ENCODE data around the gene XCR1.
A peak's percentile ranks its signal among the peaks of the same experiment; 100 is the strongest.
"Not testable (repeated sequence)": the region's sequence is repeated elsewhere in the genome, so short reads cannot be mapped to it uniquely, and the experiment has no call there.

XCR1 gene

DNA sequence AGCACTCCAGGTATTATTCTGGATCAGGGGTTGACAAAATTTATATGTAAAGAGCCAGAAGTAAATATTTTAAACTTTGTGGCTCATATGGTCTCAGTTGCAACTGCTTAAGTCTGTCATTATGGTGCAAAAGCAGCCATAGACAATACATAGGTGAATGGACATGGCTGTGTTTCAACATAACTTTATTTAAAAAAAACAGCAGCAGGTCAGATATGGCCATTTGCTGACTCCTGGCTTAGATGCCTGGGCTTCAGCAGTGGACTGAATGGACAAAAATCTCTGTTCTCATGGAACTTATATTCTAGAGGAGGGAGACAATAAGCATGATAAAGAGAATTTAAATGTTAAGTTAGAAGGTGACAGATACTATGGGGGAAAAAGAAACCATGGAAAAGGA is 20.0 kb downstream of the XCR1 start:
- DNase-seq (ENCODE audit: low read depth in 1 of 2, low spot score in 1 of 2), result no peak

DNA sequence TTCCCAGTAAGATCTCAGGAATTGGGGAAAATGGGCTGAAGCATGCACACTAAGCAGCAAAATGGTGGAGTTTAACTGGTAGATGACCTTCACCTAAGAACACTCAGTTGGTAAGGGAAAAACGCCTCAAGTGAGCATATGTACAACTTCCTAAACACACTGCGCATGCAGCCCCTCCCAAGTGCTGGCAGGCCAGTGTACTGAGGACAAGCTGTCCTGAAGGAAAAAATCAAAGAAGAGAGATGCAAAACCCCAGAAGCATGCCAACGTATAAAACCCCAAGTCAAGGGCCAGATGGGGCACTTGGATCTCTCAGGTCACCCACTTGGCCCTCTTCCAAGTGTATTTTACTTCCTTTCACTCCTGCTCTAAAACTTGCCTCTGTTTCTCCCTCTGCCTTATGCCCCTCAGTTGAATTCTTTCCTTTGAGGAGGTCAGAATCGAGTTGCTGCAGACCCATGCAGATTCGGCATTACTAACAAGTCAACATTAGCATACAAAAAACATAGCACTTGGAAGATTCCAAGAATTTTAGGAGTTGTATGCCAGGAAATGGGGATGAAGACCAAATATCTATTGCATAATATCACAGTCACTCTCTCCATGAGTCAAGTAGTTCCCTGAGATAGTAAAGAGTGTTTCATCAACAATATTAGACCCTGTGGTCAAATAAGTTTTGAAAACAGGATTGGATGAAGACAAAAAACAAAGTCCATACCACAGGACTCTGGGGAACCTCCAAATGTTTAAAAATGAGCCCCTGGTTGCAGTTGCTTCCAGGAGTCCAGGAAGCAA is 20.8 kb downstream of the XCR1 start:
- no peak for DNase-seq (ENCODE audit: low read depth in 1 of 2, low spot score in 1 of 2)

DNA sequence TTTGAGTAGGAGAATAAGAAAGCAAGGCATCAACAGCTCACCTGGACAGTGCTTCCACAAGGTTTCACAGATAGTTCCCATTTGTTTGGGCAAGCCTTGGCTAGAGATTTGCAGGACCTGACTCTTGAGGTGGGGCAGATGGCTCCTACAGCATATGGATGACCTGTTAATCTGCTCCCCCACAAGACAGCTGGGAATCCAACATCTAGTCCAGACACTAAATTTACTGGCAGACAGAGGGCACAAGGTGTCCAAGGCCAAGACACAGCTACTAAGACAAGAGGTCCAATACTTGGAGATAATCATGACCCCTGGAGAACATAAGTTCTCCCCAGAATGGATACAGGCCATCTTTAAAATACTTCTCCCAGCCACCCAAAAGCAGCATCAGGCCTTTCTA is 23.6 kb downstream of the XCR1 start:
- not testable (repeated sequence) for DNase-seq (ENCODE audit: low read depth in 1 of 2, low spot score in 1 of 2)

DNA sequence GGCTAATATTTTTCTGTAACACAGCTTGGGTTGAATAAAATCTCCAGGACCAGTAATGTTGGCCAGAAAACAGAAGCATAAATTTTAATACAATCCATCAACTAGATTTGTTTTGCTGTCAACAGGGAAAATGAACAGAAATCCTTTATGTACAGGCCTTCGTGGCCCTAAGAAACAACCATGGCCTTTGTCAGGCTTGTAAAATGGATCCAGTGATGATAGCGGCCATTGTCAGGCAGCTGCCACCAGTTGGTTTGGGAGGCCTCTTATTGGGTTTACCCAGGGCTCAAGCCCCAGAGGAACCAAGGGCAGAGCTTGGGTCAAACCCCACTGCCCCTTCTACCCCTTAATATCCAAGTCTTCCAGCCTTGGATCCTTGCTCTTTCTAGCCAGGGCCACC is 26.1 kb downstream of the XCR1 start:
- no peak for DNase-seq (ENCODE audit: low read depth in 1 of 2, low spot score in 1 of 2)

DNA sequence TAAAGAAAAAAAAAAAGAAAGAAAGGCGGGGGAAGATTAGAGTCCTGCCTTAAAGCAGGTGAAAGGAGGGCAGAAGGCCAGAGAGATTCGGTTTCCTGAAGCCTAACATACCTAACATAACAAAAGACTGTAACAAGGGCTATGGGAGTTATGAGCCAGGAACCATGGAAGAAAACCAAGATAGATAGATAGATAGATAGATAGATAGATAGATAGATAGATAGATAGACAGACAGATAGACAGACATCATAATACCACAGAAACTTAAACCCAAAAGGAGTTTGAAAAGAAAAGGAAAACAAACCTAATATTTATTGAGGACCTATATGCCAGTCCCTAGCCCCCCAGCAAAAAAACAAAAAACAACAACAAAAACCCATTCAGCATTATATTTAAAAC is 29.3 kb downstream of the XCR1 start:
- DNase-seq (ENCODE audit: low read depth in 1 of 2, low spot score in 1 of 2), result no peak

DNA sequence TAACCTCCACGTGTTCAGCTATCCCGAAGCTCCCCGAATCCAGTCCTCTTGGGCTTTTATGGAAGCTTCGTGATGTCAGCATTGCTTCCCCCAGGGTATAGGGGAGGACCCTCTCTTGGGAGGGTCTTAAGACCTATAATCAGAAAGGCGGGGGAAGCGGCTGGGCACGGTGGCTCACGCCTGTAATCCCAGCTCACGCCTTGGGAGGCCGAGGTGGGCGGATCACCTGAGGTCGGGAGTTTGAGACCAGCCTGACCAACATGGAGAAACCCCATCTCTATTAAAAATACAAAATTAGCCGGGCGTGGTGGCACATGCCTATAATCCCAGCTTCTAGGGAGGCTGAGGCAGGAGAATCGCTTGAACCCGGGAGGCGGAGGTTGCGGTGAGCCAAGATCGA is 29.8 kb downstream of the XCR1 start:
- DNase-seq (ENCODE audit: low read depth in 1 of 2, low spot score in 1 of 2), result not testable (repeated sequence)

DNA sequence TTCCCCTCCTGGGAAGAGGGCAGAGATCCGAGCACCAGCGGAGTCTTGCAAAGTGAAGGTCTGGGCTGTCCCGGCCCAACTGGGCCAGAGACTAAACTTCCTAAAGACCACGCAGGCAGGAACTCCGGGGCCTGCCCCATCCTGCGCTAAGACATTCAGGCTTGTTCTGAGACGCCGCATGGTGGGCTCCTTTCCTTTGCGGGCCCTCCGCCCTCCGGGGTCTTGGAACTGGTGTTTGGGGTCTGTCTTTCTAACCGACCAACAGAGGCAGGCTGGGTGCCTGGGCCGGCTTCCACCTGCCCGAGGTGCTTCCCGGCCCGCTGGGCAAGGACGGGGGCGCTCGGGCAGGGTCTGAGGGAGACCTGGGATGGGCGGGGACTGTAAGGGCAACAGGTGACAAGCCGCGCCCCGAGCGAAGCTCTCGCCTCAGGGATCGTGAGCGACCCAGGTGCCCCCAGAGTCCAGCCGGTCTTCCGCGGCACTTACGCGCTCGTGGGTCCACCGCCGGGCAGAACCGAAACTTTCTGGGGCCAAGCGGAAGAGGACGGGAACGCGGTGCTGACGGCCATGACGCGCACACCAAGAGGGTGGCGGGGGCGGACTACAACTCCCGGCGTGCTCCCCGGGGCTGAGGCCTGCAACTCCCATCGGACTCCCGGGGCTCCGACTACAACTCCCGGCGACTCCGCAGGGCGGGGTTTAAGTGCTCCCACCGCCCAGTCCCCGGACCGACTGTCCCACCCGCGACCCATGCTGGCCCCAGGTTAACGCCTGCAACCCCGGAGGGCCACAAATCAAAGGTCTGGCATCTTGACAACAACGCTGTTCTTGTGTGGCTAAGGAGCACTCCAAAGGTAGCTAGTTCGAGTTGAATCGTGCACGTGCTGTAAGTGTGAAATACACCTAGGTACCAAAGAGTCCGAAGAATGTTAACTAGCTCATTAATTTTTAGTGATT is 31.8 kb downstream of the XCR1 start, which contains the start of gene FYCO1:
FYCO1 (minus strand) TSS at position 589 of the 957 bp plus-strand sequence. CDS start 10,914 bp downstream, outside the sequence.
- peak; percentile 76 to 82 for DNase-seq (ENCODE audit: low read depth in 1 of 2, low spot score in 1 of 2)

DNA sequence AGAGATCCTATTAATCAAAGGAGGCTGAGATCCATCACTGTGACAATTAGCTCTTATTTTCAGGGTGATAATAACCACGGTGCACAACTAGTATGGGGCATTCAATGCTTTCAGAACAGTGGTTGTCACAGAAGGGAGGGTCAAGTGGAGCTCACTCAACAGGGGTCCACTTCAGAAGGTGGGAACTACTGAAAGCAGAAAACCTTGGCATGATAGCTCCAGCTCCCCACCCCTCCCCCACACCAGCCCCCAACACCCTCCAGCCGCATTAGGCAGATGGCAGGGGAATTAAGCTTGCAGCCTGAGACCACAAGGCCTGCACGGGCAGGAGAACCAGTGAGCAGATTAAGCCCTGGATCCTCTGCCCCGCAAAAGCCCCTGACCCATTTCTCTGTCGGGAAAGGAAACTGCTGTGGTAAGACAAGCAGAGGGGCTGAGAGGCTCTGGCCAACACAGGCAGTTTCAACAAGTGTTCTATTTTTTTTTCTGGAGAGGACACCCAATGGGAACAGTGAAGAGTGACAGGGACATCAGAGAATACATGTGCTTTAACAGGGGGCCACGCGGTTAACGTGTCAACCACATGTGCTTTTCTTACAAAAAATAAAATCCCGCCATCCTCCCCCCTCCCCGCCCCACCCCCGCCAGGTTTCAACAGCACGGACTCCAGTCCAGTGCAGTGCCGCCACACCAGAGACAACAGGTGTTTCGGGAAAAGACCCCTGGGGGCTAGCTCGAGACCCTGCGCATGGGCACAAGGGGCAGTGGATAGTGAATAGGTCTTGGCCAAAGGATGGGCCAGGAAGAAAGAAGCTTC is 32.7 kb downstream of the XCR1 start:
- no peak for DNase-seq (ENCODE audit: low read depth in 1 of 2, low spot score in 1 of 2)

DNA sequence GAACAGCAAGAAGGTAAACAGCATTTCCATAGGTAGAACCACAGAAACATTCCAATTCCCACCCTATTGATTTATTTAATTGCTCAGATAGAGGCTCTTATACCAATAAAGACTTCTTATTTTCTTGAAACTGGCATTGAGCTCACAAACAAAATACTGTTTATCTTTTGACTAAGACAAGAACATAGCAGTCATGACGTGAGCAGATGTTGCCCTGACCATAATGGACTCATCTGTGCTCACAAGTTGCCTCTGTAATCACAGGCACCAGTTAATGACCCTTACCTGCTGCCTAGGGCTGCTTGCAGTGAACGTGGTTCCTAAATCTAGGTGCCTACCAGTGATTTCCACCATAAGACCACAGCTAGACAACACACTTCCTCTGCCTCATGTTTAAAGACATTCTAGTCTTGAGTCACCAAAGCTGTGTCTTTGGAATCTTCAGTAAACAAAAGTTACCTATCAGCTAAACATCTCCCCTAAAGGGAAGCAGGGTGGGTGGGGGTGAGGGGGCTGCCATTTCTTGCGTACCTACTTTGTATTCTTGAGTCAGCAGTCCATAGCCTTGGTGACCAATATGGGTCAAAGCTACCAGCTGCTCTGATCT is 33.8 kb downstream of the XCR1 start:
- DNase-seq (ENCODE audit: low read depth in 1 of 2, low spot score in 1 of 2), result no peak

DNA sequence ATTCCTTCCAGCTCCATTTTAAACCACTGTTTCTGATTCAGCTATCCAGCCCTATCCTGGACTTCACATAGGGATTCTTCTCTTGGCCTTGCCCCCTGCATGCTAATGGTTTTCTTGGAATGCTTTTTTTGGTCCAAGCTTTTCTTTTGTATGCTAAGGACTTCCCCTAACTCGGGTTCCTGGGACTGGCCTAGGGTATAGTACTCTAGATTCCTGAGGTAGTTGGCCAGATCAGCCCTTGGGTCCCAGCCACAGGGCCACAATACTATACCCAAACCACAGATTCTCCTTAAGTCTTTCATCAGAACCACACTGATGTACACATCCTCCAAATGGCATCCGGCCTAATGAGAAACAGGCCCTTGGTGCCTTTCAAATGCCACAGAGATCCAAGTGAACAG is 34.5 kb downstream of the XCR1 start:
- no peak for DNase-seq (ENCODE audit: low read depth in 1 of 2, low spot score in 1 of 2)

DNA sequence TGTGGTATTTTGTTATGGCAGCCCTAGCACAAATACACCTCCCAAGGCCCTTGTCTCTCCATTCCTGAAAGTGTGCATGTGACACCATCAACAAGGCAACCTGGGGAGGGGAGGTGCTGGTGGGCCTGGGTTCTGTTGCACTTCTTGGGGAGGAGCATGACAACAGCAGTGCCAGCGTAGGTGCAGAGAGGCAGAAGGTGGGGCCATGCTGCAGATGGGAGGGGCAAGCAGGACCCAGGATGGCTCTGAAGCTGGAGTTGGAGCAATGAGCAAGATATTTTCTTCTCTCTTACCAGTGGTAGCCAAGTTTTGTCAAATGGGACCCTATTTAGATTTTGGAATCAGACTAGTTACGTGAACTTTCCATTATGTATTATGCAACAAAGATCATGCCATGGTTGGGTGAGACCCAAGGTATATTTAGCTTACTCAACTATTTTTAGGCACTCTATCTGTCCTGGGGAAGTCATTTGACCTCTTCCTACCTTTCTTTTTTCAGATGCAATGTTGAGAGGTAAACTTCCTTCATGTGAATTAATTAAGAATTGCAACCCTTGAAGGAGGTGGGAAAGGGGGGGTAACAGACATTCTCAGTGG is 35.1 kb downstream of the XCR1 start:
- no peak for DNase-seq (ENCODE audit: low read depth in 1 of 2, low spot score in 1 of 2)

DNA sequence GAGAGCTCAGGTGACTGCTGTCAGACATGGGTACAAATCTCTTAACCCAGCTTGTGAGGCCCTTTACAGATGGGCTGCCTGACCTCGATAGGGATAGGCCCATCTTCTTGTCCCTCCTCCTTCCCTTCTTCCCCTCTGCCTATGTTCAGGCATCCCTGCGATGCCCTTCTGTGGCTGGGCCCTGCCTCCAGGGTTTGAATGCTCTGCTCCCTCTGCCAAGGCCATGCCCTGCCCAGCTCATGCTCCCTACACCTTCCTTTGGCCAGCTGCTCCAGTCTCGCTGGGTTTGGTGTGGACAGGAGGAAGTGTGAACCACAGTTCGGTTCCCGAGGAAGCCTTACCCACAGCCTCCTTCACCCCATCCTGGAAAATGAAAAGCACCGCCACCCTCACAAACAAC is 35.9 kb downstream of the XCR1 start:
- DNase-seq (ENCODE audit: low read depth in 1 of 2, low spot score in 1 of 2), result no peak

DNA sequence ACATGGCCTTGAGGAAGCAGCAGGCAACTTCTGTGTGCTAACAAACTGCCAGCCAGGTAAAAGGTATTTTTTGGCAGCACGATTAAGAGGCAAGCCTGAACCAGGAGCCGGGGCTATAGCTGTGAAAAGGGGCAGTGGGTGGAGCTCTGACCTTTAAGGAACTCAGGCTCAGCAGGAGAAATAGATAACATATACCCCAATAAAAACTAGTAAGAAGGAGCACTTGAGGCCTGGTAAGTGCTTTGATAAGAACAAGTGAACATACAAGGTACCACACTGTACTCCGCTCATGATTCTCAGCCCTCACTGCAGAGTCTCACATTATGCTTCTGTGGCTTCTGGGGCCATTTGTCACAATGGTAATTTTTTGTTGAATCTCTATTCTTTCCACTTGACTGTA is 37.1 kb downstream of the XCR1 start:
- no peak for DNase-seq (ENCODE audit: low read depth in 1 of 2, low spot score in 1 of 2)

DNA sequence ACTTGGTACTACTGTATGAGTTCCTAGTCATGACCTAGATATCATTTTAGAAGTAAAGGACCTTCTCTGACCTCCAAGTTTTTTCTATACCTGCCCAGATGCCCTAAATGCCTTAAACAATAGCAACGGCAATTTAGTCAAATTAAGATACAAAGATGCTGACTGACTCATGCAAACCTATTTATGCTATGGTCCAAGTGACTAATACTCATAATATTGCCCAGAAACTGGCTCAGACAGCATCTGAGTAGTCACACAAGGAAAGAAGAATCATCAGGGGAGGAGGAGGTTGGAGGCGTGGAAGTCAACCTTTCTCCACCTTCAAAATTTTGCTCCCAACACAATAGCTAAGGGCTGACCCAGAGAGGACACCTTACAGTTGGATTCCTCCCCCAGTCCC is 38.5 kb downstream of the XCR1 start:
- DNase-seq (ENCODE audit: low read depth in 1 of 2, low spot score in 1 of 2), result no peak

DNA sequence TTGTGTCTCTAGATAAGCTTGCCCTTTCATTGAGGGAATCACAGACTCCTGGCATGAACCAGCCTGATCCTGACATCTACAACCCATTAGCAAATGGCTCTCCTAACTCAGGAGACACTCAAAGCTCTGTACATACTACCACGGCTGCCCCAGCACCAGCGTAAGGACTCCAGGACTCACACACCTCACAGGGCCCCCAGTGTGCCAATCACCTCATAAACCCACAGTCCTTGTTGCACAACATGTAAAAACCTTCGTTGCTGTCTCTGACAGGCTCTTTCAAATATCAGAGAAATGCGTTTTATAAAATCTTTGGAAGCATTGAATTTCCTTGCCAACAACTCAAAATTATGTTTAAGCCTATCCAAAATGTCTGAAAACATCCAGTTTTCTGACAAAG is 38.9 kb downstream of the XCR1 start:
- DNase-seq (ENCODE audit: low read depth in 1 of 2, low spot score in 1 of 2), result no peak

DNA sequence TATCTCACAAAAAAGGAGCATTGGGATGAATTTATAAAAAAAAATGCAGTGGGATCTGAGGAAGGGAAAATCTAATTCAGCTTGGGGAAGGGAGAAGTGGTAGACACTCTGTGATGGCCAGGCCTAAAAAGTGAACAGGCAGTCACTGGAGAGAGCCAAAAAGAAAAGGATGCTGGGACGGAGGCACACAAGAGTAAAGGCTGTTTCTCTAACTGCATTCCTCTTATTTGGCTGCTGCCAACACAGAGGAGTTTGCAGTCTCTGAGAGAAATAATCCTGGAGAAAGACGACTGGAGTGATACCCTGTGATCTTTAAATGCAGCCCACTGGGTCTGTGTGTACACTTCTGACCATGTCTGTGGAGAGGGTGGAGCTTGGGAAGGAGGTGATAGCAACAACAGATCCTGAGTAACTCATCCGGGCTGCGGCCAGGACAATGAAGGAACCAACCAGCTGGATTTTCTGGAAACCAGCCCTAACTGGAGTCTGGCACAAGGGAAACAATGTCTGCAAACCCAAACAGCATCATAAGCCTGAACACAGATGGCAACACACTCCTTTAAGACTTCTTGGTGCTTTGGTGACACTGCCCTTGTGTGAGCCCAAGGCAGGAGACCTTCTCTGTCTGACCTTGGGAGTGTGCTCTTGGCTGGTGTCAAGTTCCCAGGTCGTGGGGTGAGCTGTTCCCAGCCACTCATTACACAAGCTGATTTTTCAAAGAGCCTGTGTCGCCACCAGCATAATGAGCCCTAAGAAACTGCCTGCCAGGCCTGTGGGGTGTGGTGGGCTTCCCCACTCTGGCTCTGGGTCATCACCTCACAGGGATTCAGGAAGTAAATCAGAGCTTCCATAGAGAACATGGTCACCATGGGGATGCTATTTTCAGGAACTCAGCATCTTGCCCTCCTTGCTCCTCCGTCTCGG is 39.7 kb downstream of the XCR1 start:
- DNase-seq (ENCODE audit: low read depth in 1 of 2, low spot score in 1 of 2), result no peak

DNA sequence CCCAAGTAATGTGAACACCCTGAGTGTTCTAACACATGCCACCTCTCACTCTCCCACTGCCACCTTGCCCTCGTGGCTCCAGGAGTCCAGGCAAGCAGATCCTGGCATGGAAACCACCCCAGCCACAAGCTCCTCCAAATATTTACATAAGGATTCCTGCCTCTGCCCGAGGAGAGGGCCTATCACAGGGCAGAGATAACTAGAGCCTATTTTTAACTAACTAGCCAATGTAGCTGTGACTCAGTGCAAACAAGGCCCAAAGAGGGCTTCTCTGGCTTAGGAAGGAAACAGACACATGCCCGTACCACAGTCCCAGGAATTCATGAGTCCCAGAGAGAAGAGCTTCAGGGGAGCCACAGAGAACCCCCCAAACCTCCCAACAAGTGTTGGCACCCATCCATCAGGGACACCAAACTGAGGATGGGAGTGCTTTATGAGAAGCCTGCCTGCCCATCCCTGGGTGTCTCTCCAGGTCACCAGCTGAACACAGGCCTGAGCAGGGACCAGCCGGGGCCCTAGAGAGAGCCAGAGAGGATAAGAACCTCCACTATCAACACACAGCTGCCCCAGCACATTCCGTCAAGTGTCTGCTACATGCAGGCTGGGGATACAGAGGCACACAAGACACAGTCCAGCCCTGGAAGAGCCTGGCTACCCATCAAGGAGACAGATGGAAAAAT is 40.8 kb downstream of the XCR1 start:
- DNase-seq (ENCODE audit: low read depth in 1 of 2, low spot score in 1 of 2), result no peak

DNA sequence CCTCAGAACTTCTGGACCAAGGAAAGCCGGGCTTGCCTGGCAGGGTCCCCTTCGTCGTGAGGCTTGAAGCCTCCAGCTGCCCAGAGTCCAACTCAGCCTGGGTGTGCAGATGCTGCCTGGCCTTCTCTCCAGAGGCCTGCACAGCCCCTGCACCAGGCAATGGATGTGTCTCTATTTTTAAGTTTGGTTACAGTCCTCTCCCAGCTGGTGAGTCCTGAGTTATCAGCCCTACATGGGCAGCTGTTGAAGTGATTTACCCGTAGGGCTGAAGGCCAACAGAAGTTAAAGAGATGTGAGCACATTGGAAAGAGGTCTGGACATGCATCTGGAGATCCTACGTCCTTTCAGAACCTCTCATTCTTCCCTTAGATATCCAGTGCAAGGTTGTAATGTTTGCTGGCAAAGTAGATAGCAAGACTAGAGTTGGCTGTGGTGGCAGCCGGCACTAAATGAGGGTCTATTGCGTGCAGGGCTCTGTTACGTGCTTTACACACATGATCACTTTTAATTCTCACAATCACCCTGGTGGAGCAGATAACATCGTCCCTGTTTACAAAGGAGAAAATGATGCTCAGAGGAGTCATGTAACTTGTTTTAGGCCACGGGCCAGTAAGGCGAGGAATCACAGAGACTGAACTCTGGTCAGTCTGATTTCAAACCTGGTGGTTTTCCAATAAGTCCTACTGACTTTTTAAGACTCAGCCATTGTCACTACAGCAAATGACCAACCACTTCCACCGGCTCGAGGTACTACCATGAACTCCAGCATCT is 41.6 kb downstream of the XCR1 start:
- no peak for DNase-seq (ENCODE audit: low read depth in 1 of 2, low spot score in 1 of 2)
